CMK (cell line): ENCODE data around the gene ZC3H8.
"Not testable (repeated sequence)": the region's sequence is repeated elsewhere in the genome, so short reads cannot be mapped to it uniquely, and the experiment has no call there.

ENCODE experiments used
- DNase-seq: peaks from one replicate; pipeline ENCODE4 v3.0.0-alpha.2; 2010; ENCODE audit warnings: low read depth

ZC3H8 gene

GRCh38 chr2:112259509-112260294 lies 4.9 kb upstream of the ZC3H8 start:
- peak; percentile 55 for DNase-seq

DNA sequence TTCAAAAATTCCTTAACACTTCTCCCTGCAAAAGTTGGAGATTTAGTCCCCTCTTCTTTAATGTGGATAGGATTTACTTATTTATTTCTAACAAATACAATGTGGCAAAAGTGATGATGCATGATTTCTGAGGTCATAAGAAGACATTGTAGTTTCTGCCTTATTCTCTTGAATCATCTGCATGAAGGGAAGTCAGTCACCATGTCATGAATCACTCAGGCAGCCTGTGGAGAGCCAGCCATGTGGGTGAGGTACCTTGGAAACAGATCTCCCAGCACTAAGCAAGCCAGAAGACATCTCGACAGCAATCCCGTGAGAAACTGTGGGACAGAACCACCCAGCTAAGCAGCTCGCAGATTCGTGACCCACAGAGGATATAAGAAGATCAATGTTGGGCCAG lies 2.7 kb upstream of the ZC3H8 start:
- no peak for DNase-seq

- no peak for DNase-seq
These were observed 1.8 kb upstream of the ZC3H8 start for GRCh38 chr2:112256654-112257053.

DNA sequence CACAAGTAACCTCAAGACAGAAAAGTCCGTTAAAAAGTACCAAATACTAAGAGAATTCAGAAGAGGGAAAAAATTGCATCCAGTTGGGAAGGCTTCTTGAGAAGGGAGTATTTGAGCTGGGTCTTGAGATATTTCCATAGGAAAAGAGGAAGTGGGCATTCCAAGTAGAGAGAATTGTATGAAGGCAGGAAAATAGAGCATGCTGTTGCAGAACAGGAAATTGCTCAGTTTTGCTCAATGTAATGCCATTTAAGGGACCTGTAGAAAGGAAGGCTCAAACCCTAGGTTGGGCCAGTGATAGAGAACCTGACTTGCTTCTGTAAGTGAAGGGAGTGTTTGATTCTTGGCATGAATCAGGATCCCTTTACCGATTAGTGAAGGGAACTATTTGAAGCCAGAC lies 1.0 kb upstream of the ZC3H8 start:
- DNase-seq = no peak

GRCh38 chr2:112253261-112253815 lies 1.5 kb downstream of the ZC3H8 start:
- DNase-seq = no peak

- no peak for DNase-seq
These were observed 3.6 kb downstream of the ZC3H8 start for GRCh38 chr2:112251271-112251670.

DNA sequence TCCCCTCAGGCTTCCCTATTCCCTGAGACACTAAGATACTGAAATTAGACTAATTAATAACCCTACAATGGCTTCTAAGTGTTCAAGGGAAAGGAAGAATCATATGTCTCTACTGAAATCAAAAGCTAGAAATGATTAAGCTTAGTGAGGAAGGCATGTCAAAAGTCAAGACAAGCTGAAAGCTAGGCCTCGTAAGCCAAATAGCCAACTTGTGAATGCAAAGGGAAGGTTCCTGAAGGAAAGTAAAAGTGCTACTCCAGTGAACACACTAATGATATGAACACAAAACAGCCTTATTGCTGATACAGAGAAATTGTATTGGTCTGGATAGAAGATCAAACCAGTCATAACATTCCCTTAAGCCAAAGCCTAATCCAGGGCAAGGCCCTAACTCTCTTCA lies 10.0 kb downstream of the ZC3H8 start:
- DNase-seq = no peak

- DNase-seq = no peak
These were observed 11.6 kb downstream of the ZC3H8 start for GRCh38 chr2:112243233-112243632.

- no peak for DNase-seq
These were observed 12.5 kb downstream of the ZC3H8 start for GRCh38 chr2:112242384-112242783.

DNA sequence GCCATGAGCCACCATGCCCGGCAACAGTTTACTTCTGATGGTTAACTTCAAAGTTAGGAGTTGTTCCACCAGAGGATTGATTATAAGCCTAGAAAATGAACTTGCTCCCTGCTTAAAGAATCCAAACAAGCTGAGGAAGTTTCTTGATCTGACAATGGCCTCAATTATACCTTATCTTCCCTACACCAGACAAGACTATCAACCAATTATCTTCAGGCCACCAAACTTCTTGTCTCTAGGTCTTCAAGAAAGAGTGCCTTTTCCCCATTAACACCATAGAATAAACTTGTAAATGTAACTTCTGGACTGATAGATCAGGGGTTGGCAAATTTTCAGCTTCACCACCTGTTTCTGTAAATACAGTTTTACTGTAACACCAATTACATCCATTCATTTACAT lies 15.0 kb downstream of the ZC3H8 start:
- DNase-seq = no peak

DNA sequence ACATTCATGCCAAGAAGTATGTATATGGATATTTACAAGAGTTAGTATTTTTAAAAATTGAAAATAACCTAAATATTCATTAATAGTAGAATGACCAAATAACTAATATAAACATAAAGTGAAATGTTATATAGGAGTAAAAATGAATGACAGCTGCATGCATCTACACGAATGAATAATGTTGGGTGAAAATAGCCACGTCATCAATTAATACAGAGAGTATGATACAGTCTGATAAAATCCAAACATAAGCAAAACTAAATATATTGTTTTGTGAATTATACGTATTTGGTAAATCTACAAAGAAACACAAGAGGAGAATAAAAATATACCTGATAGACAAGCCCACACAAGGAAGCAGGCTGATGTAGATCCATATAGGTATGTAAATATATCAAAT lies 24.5 kb downstream of the ZC3H8 start:
- DNase-seq = no peak

DNA sequence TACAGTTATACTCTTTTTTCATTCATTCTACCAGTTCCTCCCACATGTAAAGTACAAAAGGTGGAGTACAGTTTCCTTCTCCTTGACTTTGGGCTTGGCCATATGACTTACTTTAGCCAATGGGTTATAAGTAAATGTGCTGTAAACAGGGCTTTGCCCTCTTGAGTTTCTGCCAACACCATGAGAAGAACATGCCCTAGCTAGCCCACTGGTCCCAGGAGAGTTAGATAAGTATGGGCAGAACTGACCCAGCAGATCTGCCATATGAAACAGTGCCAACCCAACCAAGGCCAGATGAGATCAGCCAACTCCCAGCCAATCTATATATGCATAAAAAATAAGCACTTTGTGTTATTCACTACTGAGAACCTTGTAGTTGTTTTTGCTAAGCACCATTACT lies 25.5 kb downstream of the ZC3H8 start:
- DNase-seq = no peak

DNA sequence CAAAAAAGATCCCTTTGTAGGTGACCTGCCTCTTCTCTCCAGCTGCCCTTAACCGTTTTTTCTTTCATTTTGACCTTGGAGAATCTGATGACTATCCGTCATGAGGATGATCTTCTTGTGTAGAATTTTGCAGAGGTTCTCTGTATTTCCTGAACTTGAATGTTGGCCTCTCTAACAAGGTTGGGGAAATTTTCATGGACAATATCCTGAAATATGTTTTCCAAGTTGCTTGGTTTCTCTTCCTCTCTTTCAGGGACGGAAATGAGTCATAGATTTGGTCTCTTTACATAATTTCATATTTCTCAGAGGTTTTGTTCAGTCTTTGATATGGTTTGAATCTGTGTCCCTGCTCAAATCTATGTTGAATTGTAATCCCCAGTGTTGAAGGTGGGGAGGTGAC lies 34.0 kb downstream of the ZC3H8 start:
- no peak for DNase-seq

GRCh38 chr2:112220186-112220585 lies 34.7 kb downstream of the ZC3H8 start:
- no peak for DNase-seq

DNA sequence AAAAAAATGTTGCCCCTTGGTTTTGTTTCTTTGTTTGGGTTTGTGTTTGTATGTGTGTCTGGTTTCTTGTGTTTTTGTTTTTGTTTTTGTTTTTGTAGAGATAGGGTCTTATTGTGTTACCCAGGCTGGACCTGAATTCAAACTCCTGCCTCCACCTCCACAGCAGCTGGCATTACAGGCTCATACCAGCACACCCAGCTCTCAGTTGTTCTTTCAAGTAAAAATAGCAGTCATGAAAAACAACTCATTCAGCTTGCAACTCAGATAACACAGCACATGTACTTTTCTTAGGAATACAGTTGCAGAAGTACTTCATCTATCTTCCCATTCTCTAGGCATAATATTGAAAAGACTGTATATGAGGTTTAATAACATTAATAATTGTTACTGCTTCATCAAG lies 37.0 kb downstream of the ZC3H8 start:
- DNase-seq = no peak

DNA sequence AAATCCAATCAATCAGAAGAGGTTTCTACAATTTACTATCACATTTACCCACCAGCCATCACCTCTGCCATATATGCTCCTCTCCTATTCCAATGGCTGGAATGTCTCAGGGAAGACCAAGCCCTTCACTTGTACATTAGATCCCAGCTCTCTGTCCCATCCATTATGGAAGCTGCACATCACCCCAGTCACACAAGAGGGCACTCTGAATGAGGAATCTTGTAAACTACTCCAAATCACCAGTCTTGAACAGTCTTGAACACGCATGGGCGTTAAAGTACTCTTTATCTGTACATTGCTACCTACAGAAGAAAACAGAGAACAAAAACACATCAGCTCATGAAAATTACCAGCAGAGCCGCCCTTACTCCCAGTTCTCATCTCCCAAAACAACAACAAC lies 38.7 kb downstream of the ZC3H8 start:
- DNase-seq = no peak

DNA sequence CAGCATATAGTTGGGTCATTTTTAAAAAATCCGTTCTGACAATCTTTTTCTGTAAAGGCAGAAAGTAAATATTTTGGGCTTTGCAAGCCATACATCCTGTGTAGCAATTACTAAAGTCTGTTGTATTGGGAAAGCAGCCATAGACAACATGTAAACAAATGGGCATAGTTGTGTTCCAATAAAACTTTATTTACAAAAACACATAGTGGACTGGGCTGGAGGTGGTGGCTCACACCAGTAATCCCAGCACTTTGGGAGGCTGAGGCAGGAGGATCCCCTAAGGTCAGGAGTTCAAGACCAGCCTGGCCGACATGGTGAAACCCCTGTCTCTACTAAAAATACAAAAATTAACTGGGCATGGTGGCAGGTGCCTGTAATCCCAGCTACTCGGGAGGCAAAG lies 46.9 kb downstream of the ZC3H8 start:
- DNase-seq = not testable (repeated sequence)

GRCh38 chr2:112204411-112204810 lies 50.4 kb downstream of the ZC3H8 start:
- no peak for DNase-seq

GRCh38 chr2:112201696-112202430 lies 53.0 kb downstream of the ZC3H8 start:
- no peak for DNase-seq

DNA sequence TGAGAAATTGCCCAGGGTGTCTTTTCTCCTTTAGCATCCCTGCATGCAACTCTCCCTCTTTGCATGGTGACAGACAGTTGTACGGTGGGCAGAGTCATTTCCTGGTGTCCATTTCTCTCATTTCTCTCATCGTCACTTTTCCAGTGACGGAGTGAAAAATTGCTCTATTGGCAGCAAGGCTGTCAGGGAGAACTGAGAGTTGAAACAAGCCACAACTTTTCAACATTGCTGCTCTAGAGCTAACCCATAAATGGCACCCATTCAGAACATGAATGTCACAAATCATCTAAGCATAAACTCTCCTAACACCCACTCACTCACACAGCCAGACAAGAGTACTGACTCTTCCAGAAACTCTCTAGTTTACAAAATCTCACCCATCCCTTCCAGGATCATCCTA lies 55.7 kb downstream of the ZC3H8 start:
- DNase-seq = no peak

- no peak for DNase-seq
These were observed 56.1 kb downstream of the ZC3H8 start for GRCh38 chr2:112198780-112199179.

DNA sequence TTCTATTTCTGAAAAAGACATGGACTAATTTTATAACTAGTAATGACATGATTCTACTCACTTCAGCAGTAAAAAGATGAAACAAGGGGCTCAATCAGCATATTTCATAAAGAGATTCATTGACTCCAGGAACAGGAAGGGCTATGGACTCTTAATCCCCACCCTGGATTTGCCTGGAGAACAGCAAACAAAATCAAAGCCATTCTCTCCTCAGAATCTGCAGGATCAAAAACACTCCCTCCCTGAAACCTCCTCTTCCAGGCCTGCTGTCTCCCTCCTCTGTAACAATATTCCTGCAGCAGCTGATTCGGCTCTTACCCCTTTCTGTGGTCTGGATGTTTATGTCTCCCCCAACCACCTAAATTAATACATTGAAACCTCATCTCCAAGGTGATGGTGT lies 57.0 kb downstream of the ZC3H8 start:
- no peak for DNase-seq

GRCh38 chr2:112195950-112196349 lies 58.9 kb downstream of the ZC3H8 start:
- DNase-seq = no peak
